Esophagus squamous epithelium (tissue), 4 donors: ENCODE measurements around the gene ANKRD17.

Experiments
- CTCF ChIP-seq, 6 experiments: fragments of 450-650 bp in 4 of 6; fragments of 200-600 bp in 2 of 6; sonication (generic) in 2 of 6; IDR thresholded peaks; one replicate each; pipeline ENCODE4 v1.5.1; 2016 to 2019; ENCODE audit warnings: antibody characterized with exemption in 6 of 6, mild to moderate bottlenecking in 4 of 6, moderate library complexity in 4 of 6
- POLR2A ChIP-seq, 4 donors: fragments of 450-650 bp; IDR thresholded peaks; one replicate each; pipeline ENCODE4 v1.6.1; 2017; ENCODE audit warnings: antibody characterized with exemption in 4 of 4, mild to moderate bottlenecking in 4 of 4, moderate library complexity in 3 of 4

- no peak for TF ChIP-seq CTCF (IDR thresholded peaks at IDR 0.05)
- TF ChIP-seq POLR2A (IDR thresholded peaks at IDR 0.05), result no peak
Measured at GRCh38 chr4:73045879-73046278, 212.7 kb downstream of the ANKRD17 start.
